H9 (cell line): Measurements from ENCODE around the gene HEXD. TPM values are rescaled to one million over a fixed set of nuclear protein-coding genes. Genes with fewer than 3 reads are reported as not detected.

Experiments used
- DNase-seq: peaks from one replicate; pipeline ENCODE4 v3.0.0-alpha.2; 2017
- H2AFZ ChIP-seq: one replicate; pipeline ENCODE4 v1.6.1; 2013; ENCODE audit warnings: mild to moderate bottlenecking, low read length, control low read depth, moderate library complexity
- H2AK5ac ChIP-seq: 2 replicates; pipeline ENCODE4 v1.6.1; 2013; ENCODE audit warnings: low read length, control low read depth, mixed read lengths; ENCODE audit not compliant: insufficient read length
- H2BK120ac ChIP-seq: one replicate; pipeline ENCODE4 v1.6.1; 2013; ENCODE audit warnings: low read depth, mild to moderate bottlenecking, low read length, control low read depth, inconsistent platforms; ENCODE audit not compliant: poor library complexity, severe bottlenecking
- H2BK12ac ChIP-seq: 2 replicates; pipeline ENCODE4 v1.6.1; 2013; ENCODE audit warnings: low read length, control low read depth, mixed read lengths, low read depth; ENCODE audit not compliant: insufficient read length
- H2BK15ac ChIP-seq: 2 replicates; pipeline ENCODE4 v1.6.1; 2013; ENCODE audit warnings: low read depth, low read length, control low read depth
- H2BK20ac ChIP-seq: one replicate; pipeline ENCODE4 v1.6.1; 2013; ENCODE audit warnings: low read depth, mild to moderate bottlenecking, low read length, control low read depth, inconsistent platforms; ENCODE audit not compliant: poor library complexity, severe bottlenecking
- H2BK5ac ChIP-seq: 2 replicates; pipeline ENCODE4 v1.6.1; 2013; ENCODE audit warnings: low read length, control low read depth, mixed read lengths; ENCODE audit not compliant: insufficient read length
- H3K14ac ChIP-seq: 2 replicates; pipeline ENCODE4 v1.6.1; 2013; ENCODE audit warnings: low read length, control low read depth; ENCODE audit not compliant: insufficient read depth
- H3K18ac ChIP-seq: 2 replicates; pipeline ENCODE4 v1.6.1; 2013; ENCODE audit warnings: low read depth, mild to moderate bottlenecking, mixed read lengths, low read length, control low read depth; ENCODE audit not compliant: insufficient read length
- H3K23ac ChIP-seq: 2 replicates; pipeline ENCODE4 v1.6.1; 2013; ENCODE audit warnings: low read length, control low read depth, mixed read lengths, low read depth; ENCODE audit not compliant: insufficient read length
- H3K23me2 ChIP-seq: 2 replicates; pipeline ENCODE4 v1.6.1; 2013; ENCODE audit warnings: low read depth, mild to moderate bottlenecking, mixed read lengths, low read length, control low read depth; ENCODE audit not compliant: insufficient read length, poor library complexity, severe bottlenecking
- H3K27ac ChIP-seq: 2 replicates; pipeline ENCODE4 v1.5.1; 2013; ENCODE audit warnings: low read length, control low read depth, mixed read lengths, low read depth; ENCODE audit not compliant: insufficient read length
- H3K27me3 ChIP-seq: 2 replicates; pipeline ENCODE4 v1.6.1; 2013; ENCODE audit warnings: low read length, control low read depth, inconsistent platforms; ENCODE audit not compliant: insufficient read depth
- H3K4ac ChIP-seq: 2 replicates; pipeline ENCODE4 v1.6.1; 2013; ENCODE audit warnings: low read depth, mild to moderate bottlenecking, control low read depth, inconsistent platforms, low read length, moderate library complexity
- H3K4me1 ChIP-seq: 2 replicates; pipeline ENCODE4 v1.6.1; 2013; ENCODE audit warnings: low read length, control low read depth, inconsistent platforms; ENCODE audit not compliant: insufficient read depth
- H3K4me2 ChIP-seq: 2 replicates; pipeline ENCODE4 v1.6.1; 2013; ENCODE audit warnings: low read length, control low read depth, mixed read lengths; ENCODE audit not compliant: insufficient read length, insufficient read depth
- H3K56ac ChIP-seq: 2 replicates; pipeline ENCODE4 v1.6.1; 2013; ENCODE audit warnings: low read depth, mild to moderate bottlenecking, mixed read lengths, low read length, control low read depth; ENCODE audit not compliant: insufficient read length
- H3K79me1 ChIP-seq: 2 replicates; pipeline ENCODE4 v1.6.1; 2013; ENCODE audit warnings: low read depth, mild to moderate bottlenecking, moderate library complexity, low read length, control low read depth, inconsistent platforms; ENCODE audit not compliant: insufficient read depth, poor library complexity, severe bottlenecking
- H3K79me2 ChIP-seq: 2 replicates; pipeline ENCODE4 v1.6.1; 2013; ENCODE audit warnings: low read length, control low read depth, inconsistent platforms; ENCODE audit not compliant: insufficient read depth
- H3K9ac ChIP-seq: 2 replicates; pipeline ENCODE4 v1.6.1; 2013; ENCODE audit warnings: low read length, control low read depth, mixed read lengths; ENCODE audit not compliant: insufficient read length; ENCODE audit errors: extremely low read depth
- H3K9me3 ChIP-seq: one replicate; pipeline ENCODE4 v1.6.1; 2013; ENCODE audit warnings: low read depth, low read length, inconsistent platforms; ENCODE audit not compliant: control insufficient read depth
- H3T11ph ChIP-seq: one replicate; pipeline ENCODE4 v1.6.1; 2013; ENCODE audit warnings: mild to moderate bottlenecking, low read length, control low read depth, inconsistent platforms
- H4K20me1 ChIP-seq: one replicate; pipeline ENCODE4 v1.6.1; 2013; ENCODE audit not compliant: control insufficient read depth, insufficient read length, insufficient read depth
- H4K5ac ChIP-seq: 2 replicates; pipeline ENCODE4 v1.6.1; 2013; ENCODE audit warnings: low read depth, mild to moderate bottlenecking, mixed read lengths, low read length, control low read depth; ENCODE audit not compliant: insufficient read length
- H4K8ac ChIP-seq: replicated peaks from 2 replicates; pipeline ENCODE4 v1.6.1; 2013; ENCODE audit warnings: low read length, control low read depth, mixed read lengths, low read depth; ENCODE audit not compliant: insufficient read length
- H4K91ac ChIP-seq: 2 replicates; pipeline ENCODE4 v1.6.1; 2013; ENCODE audit warnings: low read depth, mild to moderate bottlenecking, moderate library complexity, mixed read lengths, low read length, control low read depth; ENCODE audit not compliant: insufficient read length
- H3K27ac Mint-ChIP-seq, 3 experiments: 2 replicates in 2 of 3; 3 replicates in 1 of 3; pipeline ENCODE4 v1.8.0; 2020 to 2021; ENCODE audit warnings: mixed read lengths in 3 of 3, mild to moderate bottlenecking in 1 of 3, moderate library complexity in 1 of 3
- H3K27me3 Mint-ChIP-seq: 2 replicates; pipeline ENCODE4 v1.8.0; 2021; ENCODE audit warnings: low read depth, mild to moderate bottlenecking, moderate library complexity, mixed read lengths
- H3K36me3 Mint-ChIP-seq, 3 experiments: 2 replicates in 2 of 3; 3 replicates in 1 of 3; pipeline ENCODE4 v1.8.0; 2020 to 2021; ENCODE audit warnings: low read depth in 3 of 3, mixed read lengths in 3 of 3; ENCODE audit not compliant: insufficient read depth in 1 of 3
- H3K4me1 Mint-ChIP-seq, 2 experiments: 2 replicates each; pipeline ENCODE4 v1.8.0; 2020; ENCODE audit warnings: mixed read lengths in 2 of 2
- H3K4me3 Mint-ChIP-seq, 2 experiments: 2 replicates in 1 of 2; 3 replicates in 1 of 2; pipeline ENCODE4 v1.8.0; 2020 to 2021; ENCODE audit warnings: mild to moderate bottlenecking in 2 of 2, mixed read lengths in 2 of 2, moderate library complexity in 1 of 2
- H3K9me3 Mint-ChIP-seq, 2 experiments: 2 replicates in 1 of 2; 3 replicates in 1 of 2; pipeline ENCODE4 v1.8.0; 2020; ENCODE audit warnings: mild to moderate bottlenecking in 2 of 2, mixed read lengths in 2 of 2, moderate library complexity in 1 of 2
- CTCF ChIP-seq: fragments of 200-600 bp; sonication (generic); conservative IDR thresholded peaks from 3 replicates; pipeline ENCODE4 v1.8.0; 2021; ENCODE audit warnings: antibody characterized with exemption, mild to moderate bottlenecking
- WGBS: extraction: QIAGEN DNeasy Blood & Tissue Kit; methylation state at CpG from one replicate; pipeline ENCODE4 v1.1.7; 2013; ENCODE audit warnings: missing lambda C conversion rate, low lambda C conversion rate, mixed read lengths; ENCODE audit not compliant: insufficient read length; ENCODE audit errors: extremely low coverage; 5-methylcytosine and 5-hydroxymethylcytosine counted together
- total RNA-seq: library from RNA; stranded (reverse); gene quantifications from 2 replicates; pipeline ENCODE4 v1.2.1, GENCODE V29; 2021

HEXD gene
- total RNA-seq, 1 experiment from 2014 or later, result 23.2 TPM

- H2BK120ac ChIP-seq, result no peak overlapping the region
- H3K79me2 ChIP-seq, result no peaks in the 10 kb centered on the region
- Mint-ChIP-seq H3K4me1 (no peaks in the 10 kb centered on the region), H3K27me3 (no peaks in the 10 kb centered on the region), H3K36me3 (peaks cover 22 to 68% (median 66%) of the 10 kb centered on the region in 3 experiments), H3K9me3 (no peaks in the 10 kb centered on the region), H3K4me3 (no peak overlapping the region), H3K27ac (peak overlapping the region in 1 of 3 experiments; percentile 77; a peak in 1 of 7 replicates)
- no peaks in the 10 kb centered on the region for H3K9me3 ChIP-seq
- H2AK5ac ChIP-seq, result no peak overlapping the region
- H3K9ac ChIP-seq, result no peak overlapping the region
- no peak overlapping the region for H4K5ac ChIP-seq
- no peak overlapping the region for H2BK12ac ChIP-seq
- no peak overlapping the region for H4K8ac ChIP-seq
- no peak overlapping the region for H2BK20ac ChIP-seq
- no peak for TF ChIP-seq CTCF
- no peaks in the 10 kb centered on the region for H4K20me1 ChIP-seq
- no peak overlapping the region for H3K27ac ChIP-seq
- H2BK5ac ChIP-seq, result no peak overlapping the region
- no peak overlapping the region for H3K18ac ChIP-seq
- no peaks in the 10 kb centered on the region for H3K27me3 ChIP-seq
- no peaks in the 10 kb centered on the region for H3K23me2 ChIP-seq
- H3T11ph ChIP-seq, result no peak overlapping the region
- no peak for DNase-seq
- H3K4me1 ChIP-seq, result no peaks in the 10 kb centered on the region
- no peak overlapping the region for H3K4me2 ChIP-seq
- H3K79me1 ChIP-seq, result no peaks in the 10 kb centered on the region
- H3K14ac ChIP-seq, result no peak overlapping the region
- H3K23ac ChIP-seq, result no peak overlapping the region
- H4K91ac ChIP-seq, result no peak overlapping the region
- no peak overlapping the region for H2BK15ac ChIP-seq
- no CpG with 5 or more reads among the region's 11 CpGs for WGBS
- no peak overlapping the region for H2AFZ ChIP-seq
- no peak overlapping the region for H3K56ac ChIP-seq
- H3K4ac ChIP-seq, result no peak overlapping the region
These were observed 56.3 kb downstream of the HEXD start for GRCh38 chr17:82474223-82475010.
